HG03060 (cell line): ENCODE data around the gene SMIM5.

Experiments
- ATAC-seq: cut with Tn5 transposase; IDR thresholded peaks from one replicate; pipeline ENCODE4 v1.9.1; 2021; ENCODE audit warnings: low read depth, moderate number of reproducible peaks; ENCODE audit not compliant: unreplicated experiment

SMIM5 gene

DNA sequence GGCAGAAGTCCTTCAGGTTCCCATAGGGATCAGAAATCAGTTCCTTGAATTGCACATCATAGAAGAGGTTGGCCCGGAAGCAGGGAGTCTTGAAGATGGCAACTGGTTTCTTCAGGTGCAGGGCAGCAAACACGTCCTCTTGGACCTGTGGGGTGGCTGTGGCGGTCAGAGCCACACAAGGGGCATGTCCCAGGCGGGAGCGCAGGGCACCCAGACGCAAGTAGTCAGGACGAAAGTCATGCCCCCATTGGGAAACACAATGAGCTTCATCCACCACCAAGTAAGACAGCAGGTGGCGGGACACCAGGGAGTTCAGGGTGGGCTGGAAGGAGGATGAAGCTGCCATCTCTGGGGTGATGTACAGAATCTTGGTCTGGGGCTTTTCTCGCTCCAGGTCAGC lies 29.3 kb downstream of the SMIM5 start:
- ATAC-seq = no peak

GRCh38 chr17:75664099-75664549 lies 30.9 kb downstream of the SMIM5 start:
- peak; percentile 49 for ATAC-seq

DNA sequence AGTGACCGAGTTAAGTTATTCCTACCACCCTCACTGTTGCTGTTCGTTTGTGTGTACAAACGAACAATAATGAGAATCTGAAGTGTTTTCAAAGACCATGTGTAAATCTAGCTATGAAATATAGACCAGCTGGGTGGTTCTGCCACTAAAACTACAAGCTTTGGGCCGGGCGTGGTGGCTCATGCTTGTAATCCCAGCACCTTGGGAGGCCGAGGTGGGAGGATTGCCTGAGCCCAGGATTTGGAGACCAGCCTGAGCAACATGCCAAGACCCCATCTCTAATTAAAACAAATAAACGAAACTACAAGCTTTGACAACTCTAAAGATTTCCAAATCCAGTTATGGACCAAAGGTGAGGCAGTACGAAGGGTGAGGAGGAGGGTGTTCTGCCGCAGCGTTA lies 32.7 kb downstream of the SMIM5 start:
- no peak for ATAC-seq

DNA sequence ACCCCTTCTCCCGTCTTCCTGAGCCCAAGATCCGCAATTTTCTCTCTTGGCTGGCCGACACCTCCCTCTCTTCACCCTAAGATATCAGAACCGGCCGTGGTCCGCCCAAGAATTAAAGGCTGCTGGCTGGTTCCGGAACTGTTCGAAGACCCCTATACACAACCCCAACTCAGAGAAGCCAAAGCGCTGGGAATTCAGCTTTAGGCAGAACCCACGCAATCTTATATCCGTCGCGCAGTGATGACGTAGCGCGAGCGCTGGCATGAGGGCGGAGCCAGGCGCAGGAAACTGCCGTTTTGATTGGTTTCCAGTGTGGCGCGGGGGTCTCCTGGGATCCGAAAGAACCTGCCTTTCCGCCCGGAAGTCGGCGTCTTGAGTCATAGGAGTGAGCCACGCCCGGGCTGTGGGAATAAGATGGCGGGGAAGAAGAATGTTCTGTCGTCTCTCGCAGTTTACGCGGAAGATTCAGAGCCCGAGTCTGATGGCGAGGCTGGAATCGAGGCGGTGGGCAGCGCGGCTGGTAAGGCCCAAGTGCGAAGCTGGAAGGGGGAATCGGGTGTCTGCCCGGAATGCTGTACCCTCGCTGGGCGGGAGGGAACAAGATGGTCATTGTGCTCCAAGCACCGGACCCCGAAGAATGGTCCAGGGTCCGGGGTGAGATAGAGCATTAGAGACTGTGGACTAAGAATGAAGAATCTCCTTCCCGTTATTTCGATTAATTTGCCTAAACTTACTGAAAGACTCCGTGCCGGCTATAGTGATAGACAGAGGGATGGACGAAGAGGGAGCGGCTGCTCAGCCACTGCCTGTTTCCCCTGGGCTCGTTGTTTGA lies 33.9 kb downstream of the SMIM5 start, which contains the start of the genes RECQL5 and SAP30BP:
RECQL5 (minus strand) TSS at position 196 of the 832 bp plus-strand sequence. CDS start 597 bp downstream, outside the sequence.
SAP30BP (plus strand) TSS at position 380 of the 832 bp plus-strand sequence; CDS start at position 415, 35 bp downstream.
- peak; percentile 49 for ATAC-seq

DNA sequence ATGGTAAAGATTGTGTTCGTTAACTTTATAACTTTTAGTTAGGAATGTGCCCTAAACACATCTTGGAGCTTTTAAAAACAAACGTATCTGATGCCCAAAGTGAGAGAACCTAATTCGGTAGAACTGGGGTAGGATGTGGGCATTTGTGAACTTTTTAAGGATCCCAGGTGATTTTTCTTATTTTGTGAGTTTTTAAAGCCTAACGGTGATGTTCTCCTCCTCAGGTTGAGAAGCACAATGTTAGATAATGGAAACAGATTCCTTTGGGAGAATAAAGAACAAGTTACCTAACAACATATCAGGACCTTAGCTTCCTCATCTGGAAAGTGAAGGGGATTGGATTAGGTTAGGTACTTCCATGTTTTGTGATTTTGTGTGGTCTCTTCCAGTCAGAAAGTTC lies 34.6 kb downstream of the SMIM5 start:
- no peak for ATAC-seq

DNA sequence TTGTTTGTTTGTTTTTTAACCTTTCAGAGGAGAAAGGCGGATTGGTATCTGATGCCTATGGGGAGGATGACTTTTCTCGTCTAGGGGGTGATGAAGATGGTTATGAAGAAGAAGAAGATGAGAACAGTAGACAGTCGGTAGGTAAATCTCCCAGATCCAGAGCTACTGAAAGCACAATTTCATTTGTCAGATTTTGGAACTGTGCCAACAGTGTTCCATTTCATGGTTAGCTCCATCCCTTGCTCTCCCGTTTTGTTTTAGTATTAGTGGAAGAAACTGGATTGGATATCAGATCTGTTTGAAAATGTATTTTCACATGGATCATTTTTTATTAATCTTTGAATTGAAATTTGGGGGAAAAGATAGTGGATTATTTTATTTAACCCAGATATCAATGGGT lies 35.3 kb downstream of the SMIM5 start:
- no peak for ATAC-seq

DNA sequence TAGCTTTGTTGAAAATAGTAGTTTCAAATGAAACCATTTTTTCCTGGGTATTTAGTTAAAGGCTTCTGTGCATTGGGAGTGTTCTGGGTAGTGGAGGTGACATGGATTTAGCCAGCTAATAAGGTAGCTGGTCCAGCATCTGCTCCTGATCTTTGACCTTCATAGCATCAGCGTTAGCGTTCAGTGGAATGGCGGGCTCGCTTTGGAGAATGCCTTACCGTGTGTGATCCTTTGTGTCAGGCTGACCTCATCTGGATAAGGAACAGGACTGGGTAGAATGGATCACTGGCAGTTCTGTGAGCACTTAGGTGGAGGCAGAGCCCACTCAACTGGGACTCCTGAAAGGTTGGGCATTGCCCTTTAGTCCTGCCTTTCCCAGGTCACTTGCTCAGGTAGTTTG lies 37.6 kb downstream of the SMIM5 start:
- no peak for ATAC-seq

DNA sequence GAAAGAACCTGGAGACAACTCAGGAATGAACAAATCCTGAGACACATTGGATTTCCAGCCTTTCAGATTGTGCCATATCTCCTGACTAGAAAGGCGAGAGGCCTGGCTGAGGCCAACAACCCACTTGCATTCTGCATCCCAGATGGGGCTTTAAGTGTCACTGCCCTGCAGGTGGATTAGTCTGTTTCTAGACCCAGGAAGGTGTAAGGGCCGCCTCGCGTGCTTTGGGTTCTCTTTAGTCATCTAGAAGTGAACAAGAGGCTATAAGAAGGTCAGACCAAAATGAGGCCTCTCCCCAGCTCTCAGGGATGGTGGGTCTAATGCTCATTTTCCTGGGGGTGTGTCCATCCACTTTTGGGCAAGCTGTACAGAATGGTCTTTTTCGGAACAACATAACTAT lies 38.8 kb downstream of the SMIM5 start:
- no peak for ATAC-seq

- no peak for ATAC-seq
Observed at GRCh38 chr17:75673487-75673886, 40.3 kb downstream of the SMIM5 start.

GRCh38 chr17:75676461-75676860 lies 43.2 kb downstream of the SMIM5 start:
- ATAC-seq = no peak

GRCh38 chr17:75679706-75680211 lies 46.5 kb downstream of the SMIM5 start:
- no peak for ATAC-seq

- no peak for ATAC-seq
Observed at GRCh38 chr17:75680431-75680830, 47.2 kb downstream of the SMIM5 start.

- no peak for ATAC-seq
Observed at GRCh38 chr17:75681289-75681688, 48.1 kb downstream of the SMIM5 start.

DNA sequence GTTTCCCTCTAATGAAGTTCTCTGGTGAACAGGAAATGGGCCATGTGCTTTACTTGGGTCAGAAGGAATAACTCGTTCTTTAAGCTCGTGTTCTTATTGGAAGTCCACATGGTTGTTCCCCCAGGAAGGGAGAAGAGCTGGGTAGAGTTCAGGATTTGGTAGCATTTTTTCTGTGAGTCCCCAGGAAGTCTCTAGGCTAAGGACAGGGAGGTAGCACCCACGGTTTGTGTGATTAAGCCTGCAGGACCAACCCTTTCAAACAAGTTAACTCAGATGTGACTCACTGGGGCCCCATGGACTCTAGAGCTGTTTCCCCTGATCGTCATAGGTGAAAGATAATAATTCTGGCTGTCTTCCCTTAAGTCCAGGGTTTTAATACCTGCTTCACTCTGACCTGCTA lies 50.3 kb downstream of the SMIM5 start:
- ATAC-seq = no peak

GRCh38 chr17:75684249-75684648 lies 51.0 kb downstream of the SMIM5 start:
- no peak for ATAC-seq

DNA sequence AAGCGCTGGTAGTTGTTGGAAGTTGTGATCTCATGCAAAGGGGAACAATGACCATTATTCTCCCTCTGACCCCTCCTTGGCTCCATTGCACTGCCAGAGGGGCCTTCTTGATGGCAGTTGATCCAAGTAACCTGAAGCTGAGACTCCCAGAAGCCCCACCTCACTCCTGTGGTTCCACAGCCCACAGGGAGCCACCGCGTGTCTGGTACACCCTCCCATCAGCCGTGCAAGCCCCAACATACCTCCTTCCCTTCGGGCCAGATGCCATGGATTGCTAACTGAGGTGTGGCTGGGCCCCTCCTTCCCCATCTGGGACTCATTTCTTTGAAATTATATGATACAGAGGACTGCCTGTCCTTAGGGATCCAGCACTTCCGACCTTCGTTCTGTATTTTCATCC lies 51.7 kb downstream of the SMIM5 start:
- ATAC-seq = no peak

- no peak for ATAC-seq
Observed at GRCh38 chr17:75685499-75685898, 52.3 kb downstream of the SMIM5 start.

DNA sequence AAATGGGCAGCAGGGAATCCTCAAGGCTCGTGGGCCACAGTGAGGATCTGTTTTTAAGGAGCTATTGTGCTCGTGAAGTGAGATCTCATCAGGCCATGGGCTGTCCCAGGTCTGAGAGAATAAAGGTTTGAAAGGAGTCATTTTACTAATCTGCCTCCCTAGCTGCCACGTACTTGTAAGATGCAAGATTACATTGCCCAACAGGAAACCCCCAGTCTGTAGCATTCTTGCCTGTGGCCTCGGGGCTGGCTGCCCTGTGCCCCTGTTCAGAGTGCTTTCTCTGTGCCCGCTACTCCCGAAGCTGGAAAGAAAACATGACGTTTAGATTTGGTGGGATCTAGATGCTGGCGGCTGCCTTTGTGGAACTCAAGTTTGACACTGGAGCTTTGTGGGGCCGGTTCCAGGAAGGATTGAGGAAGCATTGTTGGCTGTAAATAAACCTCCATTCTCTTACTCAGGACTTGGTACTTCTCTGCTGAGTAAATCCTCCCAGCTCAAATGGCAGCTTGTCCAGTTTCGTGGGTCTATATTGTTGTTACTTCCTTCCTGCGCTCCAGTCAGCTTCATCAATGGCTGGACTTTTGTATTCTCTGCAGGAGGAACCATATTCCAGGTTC lies 55.1 kb downstream of the SMIM5 start:
- no peak for ATAC-seq

GRCh38 chr17:75689441-75689873 lies 56.2 kb downstream of the SMIM5 start:
- ATAC-seq = no peak
